ENCODE measurements around the gene FSTL4. TPM values are rescaled to one million over a fixed set of nuclear protein-coding genes. Genes with fewer than 3 reads are reported as not detected.

The FSTL4 gene
- total and polyA plus RNA-seq, 4 donors = 2.3 to 6.4 (median 5.5) TPM

- Histone ChIP-seq H3K27me3 (ENCODE audit: control insufficient read depth, insufficient read depth, low read length) (peaks cover 5% of the 10 kb centered on the region), H3K4me1 (ENCODE audit: control insufficient read depth, insufficient read depth, low read length) (peaks cover 6% of the 10 kb centered on the region), H3K9me3 (ENCODE audit: control insufficient read depth, insufficient read depth, low read length) (no peaks in the 10 kb centered on the region), H3K27ac (ENCODE audit: low read depth, low read length) (no peak overlapping the region), H3K36me3 (ENCODE audit: control insufficient read depth, insufficient read depth, low read length) (no peaks in the 10 kb centered on the region), H3K4me3 (ENCODE audit: low read depth, low read length) (no peak overlapping the region)
- 75% methylated on average over 3 of the region's 3 CpGs for WGBS (ENCODE audit: insufficient coverage)
- DNase-seq (ENCODE audit: low read depth in 4 of 6, low spot score in 6 of 6) = no peak
Observed at GRCh38 chr5:133260715-133261114, 351.6 kb downstream of the FSTL4 start.

GRCh38 chr5:133259199-133259997 lies 352.9 kb downstream of the FSTL4 start:
- Histone ChIP-seq H3K36me3 (ENCODE audit: control insufficient read depth, insufficient read depth, low read length) (no peaks in the 10 kb centered on the region), H3K27me3 (ENCODE audit: control insufficient read depth, insufficient read depth, low read length) (peaks cover 8% of the 10 kb centered on the region), H3K4me1 (ENCODE audit: control insufficient read depth, insufficient read depth, low read length) (peaks cover 5% of the 10 kb centered on the region), H3K9me3 (ENCODE audit: control insufficient read depth, insufficient read depth, low read length) (no peaks in the 10 kb centered on the region), H3K27ac (ENCODE audit: low read depth, low read length) (no peak overlapping the region), H3K4me3 (ENCODE audit: low read depth, low read length) (no peak overlapping the region)
- WGBS (ENCODE audit: insufficient coverage) = 50% methylated on average over 7 of the region's 10 CpGs
- no peak for DNase-seq (ENCODE audit: low read depth in 4 of 6, low spot score in 6 of 6)

GRCh38 chr5:133257977-133258376 lies 354.4 kb downstream of the FSTL4 start:
- WGBS (ENCODE audit: insufficient coverage) = 100% methylated on average over 2 of the region's 2 CpGs
- Histone ChIP-seq H3K4me1 (ENCODE audit: control insufficient read depth, insufficient read depth, low read length) (peaks cover 5% of the 10 kb centered on the region), H3K27ac (ENCODE audit: low read depth, low read length) (no peak overlapping the region), H3K36me3 (ENCODE audit: control insufficient read depth, insufficient read depth, low read length) (no peaks in the 10 kb centered on the region), H3K4me3 (ENCODE audit: low read depth, low read length) (no peak overlapping the region), H3K27me3 (ENCODE audit: control insufficient read depth, insufficient read depth, low read length) (peaks cover 5% of the 10 kb centered on the region), H3K9me3 (ENCODE audit: control insufficient read depth, insufficient read depth, low read length) (no peaks in the 10 kb centered on the region)
- DNase-seq (ENCODE audit: low read depth in 4 of 6, low spot score in 6 of 6) = no peak

GRCh38 chr5:133256276-133256675 lies 356.1 kb downstream of the FSTL4 start:
- no peaks in the 10 kb centered on the region for H3K9me3 ChIP-seq (ENCODE audit: control insufficient read depth, insufficient read depth, low read length)
- no peak overlapping the region for H3K27ac ChIP-seq (ENCODE audit: low read depth, low read length)
- 63% methylated on average over 7 of the region's 7 CpGs for WGBS (ENCODE audit: insufficient coverage)
- H3K27me3 ChIP-seq (ENCODE audit: control insufficient read depth, insufficient read depth, low read length) = peaks cover 5% of the 10 kb centered on the region
- no peak for DNase-seq (ENCODE audit: low read depth in 4 of 6, low spot score in 6 of 6)
- no peaks in the 10 kb centered on the region for H3K36me3 ChIP-seq (ENCODE audit: control insufficient read depth, insufficient read depth, low read length)
- peaks cover 5% of the 10 kb centered on the region for H3K4me1 ChIP-seq (ENCODE audit: control insufficient read depth, insufficient read depth, low read length)
- H3K4me3 ChIP-seq (ENCODE audit: low read depth, low read length) = no peak overlapping the region

- Histone ChIP-seq H3K27ac (ENCODE audit: low read depth, low read length) (no peak overlapping the region), H3K4me3 (ENCODE audit: low read depth, low read length) (no peak overlapping the region), H3K27me3 (ENCODE audit: control insufficient read depth, insufficient read depth, low read length) (peaks cover 3% of the 10 kb centered on the region), H3K9me3 (ENCODE audit: control insufficient read depth, insufficient read depth, low read length) (no peaks in the 10 kb centered on the region), H3K4me1 (ENCODE audit: control insufficient read depth, insufficient read depth, low read length) (no peaks in the 10 kb centered on the region), H3K36me3 (ENCODE audit: control insufficient read depth, insufficient read depth, low read length) (no peaks in the 10 kb centered on the region)
- DNase-seq (ENCODE audit: low read depth in 4 of 6, low spot score in 6 of 6) = no peak
- 79% methylated on average over 5 of the region's 6 CpGs for WGBS (ENCODE audit: insufficient coverage)
Observed at GRCh38 chr5:133254803-133255202, 357.5 kb downstream of the FSTL4 start.

- H3K36me3 ChIP-seq (ENCODE audit: control insufficient read depth, insufficient read depth, low read length) = no peaks in the 10 kb centered on the region
- no peak overlapping the region for H3K4me3 ChIP-seq (ENCODE audit: low read depth, low read length)
- no peaks in the 10 kb centered on the region for H3K9me3 ChIP-seq (ENCODE audit: control insufficient read depth, insufficient read depth, low read length)
- H3K27me3 ChIP-seq (ENCODE audit: control insufficient read depth, insufficient read depth, low read length) = peaks cover 3% of the 10 kb centered on the region
- H3K4me1 ChIP-seq (ENCODE audit: control insufficient read depth, insufficient read depth, low read length) = no peaks in the 10 kb centered on the region
- H3K27ac ChIP-seq (ENCODE audit: low read depth, low read length) = no peak overlapping the region
- DNase-seq (ENCODE audit: low read depth in 4 of 6, low spot score in 6 of 6) = no peak
- 86% methylated on average over 1 of the region's 1 CpG for WGBS (ENCODE audit: insufficient coverage)
Observed at GRCh38 chr5:133253671-133254070, 358.7 kb downstream of the FSTL4 start.

- Histone ChIP-seq H3K4me1 (ENCODE audit: control insufficient read depth, insufficient read depth, low read length) (no peaks in the 10 kb centered on the region), H3K27me3 (ENCODE audit: control insufficient read depth, insufficient read depth, low read length) (peaks cover 3% of the 10 kb centered on the region), H3K9me3 (ENCODE audit: control insufficient read depth, insufficient read depth, low read length) (no peaks in the 10 kb centered on the region), H3K36me3 (ENCODE audit: control insufficient read depth, insufficient read depth, low read length) (no peaks in the 10 kb centered on the region), H3K27ac (ENCODE audit: low read depth, low read length) (no peak overlapping the region), H3K4me3 (ENCODE audit: low read depth, low read length) (no peak overlapping the region)
- WGBS (ENCODE audit: insufficient coverage) = 71% methylated on average over 5 of the region's 6 CpGs
- no peak for DNase-seq (ENCODE audit: low read depth in 4 of 6, low spot score in 6 of 6)
Observed at GRCh38 chr5:133253070-133253469, 359.3 kb downstream of the FSTL4 start.

GRCh38 chr5:133252133-133252480 lies 360.2 kb downstream of the FSTL4 start:
- Histone ChIP-seq H3K9me3 (ENCODE audit: control insufficient read depth, insufficient read depth, low read length) (no peaks in the 10 kb centered on the region), H3K27ac (ENCODE audit: low read depth, low read length) (no peak overlapping the region), H3K36me3 (ENCODE audit: control insufficient read depth, insufficient read depth, low read length) (no peaks in the 10 kb centered on the region), H3K27me3 (ENCODE audit: control insufficient read depth, insufficient read depth, low read length) (peaks cover 3% of the 10 kb centered on the region), H3K4me1 (ENCODE audit: control insufficient read depth, insufficient read depth, low read length) (no peaks in the 10 kb centered on the region), H3K4me3 (ENCODE audit: low read depth, low read length) (no peak overlapping the region)
- 37% methylated on average over 4 of the region's 6 CpGs for WGBS (ENCODE audit: insufficient coverage)
- no peak for DNase-seq (ENCODE audit: low read depth in 4 of 6, low spot score in 6 of 6)

- H3K4me1 ChIP-seq (ENCODE audit: control insufficient read depth, insufficient read depth, low read length) = no peaks in the 10 kb centered on the region
- no peak overlapping the region for H3K27ac ChIP-seq (ENCODE audit: low read depth, low read length)
- DNase-seq (ENCODE audit: low read depth in 4 of 6, low spot score in 6 of 6) = no peak
- 77% methylated on average over 14 of the region's 16 CpGs for WGBS (ENCODE audit: insufficient coverage)
- H3K36me3 ChIP-seq (ENCODE audit: control insufficient read depth, insufficient read depth, low read length) = no peaks in the 10 kb centered on the region
- no peaks in the 10 kb centered on the region for H3K9me3 ChIP-seq (ENCODE audit: control insufficient read depth, insufficient read depth, low read length)
- H3K27me3 ChIP-seq (ENCODE audit: control insufficient read depth, insufficient read depth, low read length) = peaks cover 3% of the 10 kb centered on the region
- H3K4me3 ChIP-seq (ENCODE audit: low read depth, low read length) = no peak overlapping the region
Observed at GRCh38 chr5:133251296-133252132, 360.8 kb downstream of the FSTL4 start.
